Measurements from ENCODE around the gene SCTR.

Gene SCTR

DNA sequence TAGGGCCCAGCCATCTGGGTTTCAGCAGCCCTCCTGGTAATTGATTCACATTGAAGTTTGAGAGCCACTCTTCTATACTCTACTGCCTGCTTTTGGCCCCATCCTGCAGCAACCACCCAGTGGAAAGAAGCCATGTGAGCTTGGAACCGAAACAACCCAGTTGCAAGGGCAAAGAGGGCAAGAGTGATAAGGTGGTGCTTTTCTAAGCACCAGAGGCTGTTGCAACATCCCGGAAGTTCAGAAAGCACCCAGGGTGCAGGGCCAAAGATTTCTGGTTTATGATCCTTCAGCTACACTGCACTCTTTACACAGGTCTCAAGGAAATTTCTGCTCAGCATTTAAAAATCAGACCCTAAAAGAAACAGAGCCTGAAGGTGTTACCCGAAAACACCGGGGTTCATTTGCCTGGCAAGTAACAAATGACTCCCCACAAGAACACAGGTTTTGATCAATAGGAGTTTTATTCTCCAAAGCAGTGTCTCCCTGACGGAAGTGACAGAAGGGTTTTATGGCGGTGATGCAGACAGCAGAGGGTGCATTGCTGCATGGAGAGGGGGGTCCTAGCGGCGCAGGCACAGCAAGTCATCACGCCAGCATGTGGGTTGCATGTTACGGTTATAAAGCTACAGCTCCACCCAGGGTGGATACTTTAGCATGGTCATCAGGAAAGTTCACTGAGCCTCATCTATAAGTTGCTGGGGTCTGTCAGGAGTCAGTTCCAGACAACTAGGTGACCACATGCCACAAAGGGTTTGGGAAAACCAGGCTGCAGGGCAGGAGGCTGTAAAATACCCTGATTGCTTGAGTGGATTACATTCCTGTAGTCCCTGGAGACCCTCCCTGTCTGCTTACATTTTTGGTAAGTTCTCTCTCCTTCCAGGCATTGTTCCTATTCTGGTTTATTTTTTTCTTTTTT, 121.4 kb downstream of the SCTR start:
- DNase-seq = no peak

- DNase-seq = no peak
Observed at GRCh38 chr2:119402106-119402505, 122.2 kb downstream of the SCTR start.

DNA sequence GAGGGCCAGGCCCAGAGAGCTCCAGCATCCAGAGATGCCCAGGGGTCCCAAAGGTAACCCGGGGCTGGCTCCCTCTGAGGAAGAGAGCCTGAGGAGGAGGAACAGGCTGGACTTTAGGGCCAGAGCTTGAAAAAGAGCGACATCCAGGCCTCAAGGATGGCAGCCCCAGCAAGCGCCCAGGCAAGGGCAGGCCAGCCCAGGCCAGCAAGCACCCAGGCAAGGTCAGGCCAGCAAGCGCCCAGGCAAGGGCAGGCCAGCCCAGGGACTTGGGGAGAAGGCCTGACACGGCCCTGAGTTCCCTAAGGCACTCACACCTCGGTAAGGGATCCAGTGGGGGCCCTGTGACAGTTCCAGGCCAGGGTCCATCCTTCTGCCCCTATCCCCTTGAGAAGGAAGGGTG, 127.1 kb downstream of the SCTR start:
- DNase-seq = no peak

- no peak for DNase-seq
Observed at GRCh38 chr2:119393971-119394748, 130.1 kb downstream of the SCTR start.
